H1 (cell line): ENCODE results near the gene ACP4. TPM values are rescaled to one million over a fixed set of nuclear protein-coding genes. Genes with fewer than 3 reads are reported as not detected.

ENCODE experiments used
- CTCF ChIA-PET: fragments of 300-600 bp; sonication (Branson Sonifier 250); formaldehyde crosslinking; loops from one replicate; lab custom pipeline; 2021; ENCODE audit not compliant: partially characterized antibody; lab: Charles Lee
- POLR2A ChIA-PET: fragments of 300-600 bp; sonication (Branson Sonifier 250); formaldehyde crosslinking; loops from one replicate; lab custom pipeline; 2021; ENCODE audit warnings: inconsistent platforms; ENCODE audit not compliant: partially characterized antibody; lab: Charles Lee
- DNase-seq, 2 experiments: peaks; one replicate each; pipeline versions ENCODE4 v3.0.0 to v3.0.0-alpha.2; 2010 to 2022; ENCODE audit warnings: low spot score in 2 of 2, low read depth in 1 of 2, mixed read lengths in 1 of 2
- FAIRE-seq: peaks from 2 replicates; lab custom pipeline; 2011; peaks lifted over from hg19 to GRCh38; lab: Jason Lieb, UNC
- H2AFZ ChIP-seq: 2 replicates; pipeline ENCODE4 v1.8.1; 2012; ENCODE audit warnings: low read length, inconsistent platforms
- H2AK5ac ChIP-seq: 2 replicates; pipeline ENCODE4 v1.6.1; 2013; ENCODE audit warnings: low read depth, low read length
- H2BK120ac ChIP-seq: replicated peaks from 2 replicates; pipeline ENCODE3; 2013; ENCODE audit warnings: low read depth, low read length, inconsistent platforms
- H2BK12ac ChIP-seq: 2 replicates; pipeline ENCODE4 v1.6.1; 2013; ENCODE audit warnings: low read depth, low read length
- H2BK15ac ChIP-seq: 2 replicates; pipeline ENCODE4 v1.6.1; 2013; ENCODE audit warnings: low read length
- H2BK20ac ChIP-seq: 2 replicates; pipeline ENCODE4 v1.6.1; 2013; ENCODE audit warnings: low read length
- H2BK5ac ChIP-seq: 2 replicates; pipeline ENCODE4 v1.6.1; 2013; ENCODE audit warnings: low read depth, low read length
- H3K14ac ChIP-seq: 2 replicates; pipeline ENCODE4 v1.6.1; 2013; ENCODE audit warnings: inconsistent platforms; ENCODE audit not compliant: insufficient read length
- H3K18ac ChIP-seq: 2 replicates; pipeline ENCODE4 v1.6.1; 2013; ENCODE audit warnings: low read length; ENCODE audit errors: extremely low read depth
- H3K23ac ChIP-seq: 2 replicates; pipeline ENCODE4 v1.6.1; 2013; ENCODE audit warnings: inconsistent platforms; ENCODE audit not compliant: insufficient read length
- H3K23me2 ChIP-seq: 2 replicates; pipeline ENCODE4 v1.6.1; 2013; ENCODE audit warnings: low read depth, low read length
- H3K27ac ChIP-seq: 2 replicates; pipeline ENCODE4 v1.6.1; 2011; ENCODE audit warnings: low read depth, low read length, inconsistent platforms
- H3K27me3 ChIP-seq, 4 experiments: replicated peaks in 1 of 4; 1 replicate in 1 of 4; 2 replicates in 3 of 4; pipeline versions ENCODE4 v1.6.1 to v1.8.1; 2011 to 2013; ENCODE audit warnings: low read length in 3 of 4, mild to moderate bottlenecking in 3 of 4, inconsistent platforms in 2 of 4, mixed read lengths in 2 of 4, moderate library complexity in 1 of 4; ENCODE audit not compliant: control insufficient read depth in 3 of 4, insufficient read depth in 3 of 4; ENCODE audit errors: extremely low read depth in 1 of 4
- H3K36me3 ChIP-seq, 4 experiments: 2 replicates each; pipeline versions ENCODE4 v1.6.1 to v1.8.1; 2011 to 2013; ENCODE audit warnings: mild to moderate bottlenecking in 4 of 4, low read length in 3 of 4, moderate library complexity in 2 of 4, control low read depth in 1 of 4, inconsistent platforms in 1 of 4; ENCODE audit not compliant: insufficient read depth in 4 of 4, control insufficient read depth in 2 of 4
- H3K4ac ChIP-seq: replicated peaks from 2 replicates; pipeline ENCODE3; 2013; ENCODE audit warnings: low read length, low read depth, mixed read lengths, inconsistent platforms; ENCODE audit not compliant: insufficient read length
- H3K4me1 ChIP-seq, 4 experiments: replicated peaks in 1 of 4; 1 replicate in 1 of 4; 2 replicates in 3 of 4; pipeline versions ENCODE4 v1.6.1 to v1.8.1; 2011 to 2013; ENCODE audit warnings: low read length in 3 of 4, inconsistent platforms in 2 of 4, mixed read lengths in 1 of 4; ENCODE audit not compliant: insufficient read depth in 4 of 4, control insufficient read depth in 3 of 4
- H3K4me2 ChIP-seq, 2 experiments: 2 replicates each; pipeline versions ENCODE4 v1.6.1 to v1.8.1; 2011 to 2013; ENCODE audit warnings: low read depth in 2 of 2, low read length in 2 of 2, control low read depth in 1 of 2, inconsistent platforms in 1 of 2, mild to moderate bottlenecking in 1 of 2; ENCODE audit not compliant: insufficient read depth in 1 of 2
- H3K4me3 ChIP-seq, 4 experiments: fragments of 200-600, 300-600 bp in 1 of 4; sonication (generic), shearing (Covaris generic), sonication (Bioruptor Twin) in 1 of 4; 2 replicates each; pipeline versions ENCODE4 v1.5.1 to v1.8.1; 2011 to 2016; ENCODE audit warnings: low read length in 4 of 4, low read depth in 3 of 4, control low read depth in 2 of 4, inconsistent platforms in 2 of 4, mild to moderate bottlenecking in 2 of 4, mixed read lengths in 1 of 4, moderate library complexity in 1 of 4; ENCODE audit not compliant: insufficient read depth in 2 of 4; ENCODE audit errors: extremely low read depth in 1 of 4
- H3K56ac ChIP-seq: replicated peaks from 2 replicates; pipeline ENCODE3; 2013; ENCODE audit warnings: low read depth, mild to moderate bottlenecking, mixed read lengths, low read length, inconsistent platforms; ENCODE audit not compliant: insufficient read length
- H3K79me1 ChIP-seq: 2 replicates; pipeline ENCODE4 v1.6.1; 2013; ENCODE audit warnings: low read depth, low read length, control low read depth
- H3K79me2 ChIP-seq, 2 experiments: 2 replicates each; pipeline versions ENCODE4 v1.6.1 to v1.8.1; 2012 to 2013; ENCODE audit warnings: low read length in 2 of 2, mild to moderate bottlenecking in 2 of 2, inconsistent platforms in 1 of 2; ENCODE audit not compliant: insufficient read depth in 2 of 2, control insufficient read depth in 1 of 2
- H3K9ac ChIP-seq, 4 experiments: replicated peaks in 1 of 4; 1 replicate in 1 of 4; 2 replicates in 3 of 4; pipeline versions ENCODE4 v1.6.1 to v1.8.1; 2011 to 2013; ENCODE audit warnings: low read depth in 3 of 4, low read length in 3 of 4, control low read depth in 2 of 4, mild to moderate bottlenecking in 2 of 4, moderate library complexity in 2 of 4, inconsistent platforms in 1 of 4; ENCODE audit errors: extremely low read depth in 1 of 4
- H3K9me3 ChIP-seq, 2 experiments: 2 replicates each; pipeline versions ENCODE4 v1.6.1 to v1.8.1; 2012 to 2013; ENCODE audit warnings: mild to moderate bottlenecking in 2 of 2, moderate library complexity in 2 of 2, control low read depth in 1 of 2, inconsistent platforms in 1 of 2, low read depth in 1 of 2, low read length in 1 of 2, mixed read lengths in 1 of 2; ENCODE audit not compliant: insufficient read depth in 2 of 2
- H4K20me1 ChIP-seq, 2 experiments: replicated peaks in 1 of 2; 2 replicates each; pipeline versions ENCODE3 to v1.8.1; 2011 to 2013; ENCODE audit warnings: inconsistent platforms in 2 of 2, low read length in 2 of 2, mild to moderate bottlenecking in 1 of 2; ENCODE audit not compliant: insufficient read depth in 2 of 2, control insufficient read depth in 1 of 2
- H4K5ac ChIP-seq: 2 replicates; pipeline ENCODE4 v1.6.1; 2013; ENCODE audit warnings: low read length, low read depth, mixed read lengths, inconsistent platforms; ENCODE audit not compliant: insufficient read length
- H4K8ac ChIP-seq: 2 replicates; pipeline ENCODE4 v1.8.0; 2013; ENCODE audit warnings: mild to moderate bottlenecking, moderate library complexity, low read length, inconsistent platforms; ENCODE audit not compliant: insufficient read depth; ENCODE audit errors: extremely low read depth
- H4K91ac ChIP-seq: replicated peaks from 2 replicates; pipeline ENCODE3; 2013; ENCODE audit warnings: low read length, mixed read lengths, inconsistent platforms; ENCODE audit not compliant: insufficient read length
- ASH2L ChIP-seq: fragments of 200-600, 300-600 bp; sonication (generic); IDR thresholded peaks from one replicate; pipeline ENCODE4 v1.7.1; 2017; ENCODE audit warnings: low read length
- CHD2 ChIP-seq: IDR thresholded peaks from 2 replicates; pipeline ENCODE4 v1.6.1; 2012; ENCODE audit warnings: low read length, improper control_type of control experiment
- POLR2A ChIP-seq, 2 experiments: IDR thresholded peaks; 1 replicate in 1 of 2; 2 replicates in 1 of 2; pipeline ENCODE4 v1.6.1; 2011; ENCODE audit warnings: low read depth in 2 of 2, low read length in 2 of 2, mild to moderate bottlenecking in 2 of 2; ENCODE audit errors: control extremely low read depth in 1 of 2
- POLR2AphosphoS5 ChIP-seq: IDR thresholded peaks from 2 replicates; pipeline ENCODE4 v1.6.1; 2011; ENCODE audit warnings: low read depth, low read length
- RNF2 ChIP-seq: fragments of 200-900, 300-1000 bp; sonication (generic); IDR thresholded peaks from 2 replicates; pipeline ENCODE4 v1.7.1; 2016; ENCODE audit warnings: borderline replicate concordance, low read depth, mild to moderate bottlenecking, antibody characterized with exemption, low read length; ENCODE audit not compliant: poor library complexity, severe bottlenecking; ENCODE audit errors: missing control alignments
- SP4 ChIP-seq: IDR thresholded peaks from 2 replicates; pipeline ENCODE4 v1.6.1; 2012; ENCODE audit warnings: low read length, inconsistent platforms
- TAF7 ChIP-seq: optimal IDR thresholded peaks from 2 replicates; pipeline ENCODE3; 2011; ENCODE audit warnings: low read depth, mild to moderate bottlenecking, inconsistent platforms, low read length, moderate library complexity, borderline replicate concordance
- YY1 ChIP-seq: IDR thresholded peaks from 2 replicates; pipeline ENCODE4 v1.6.1; 2011; ENCODE audit warnings: low read depth, mild to moderate bottlenecking, low read length
- WGBS, 2 experiments: shearing (Covaris generic) in 1 of 2; methylation state at CpG; one replicate each; pipeline versions ENCODE4 v1.1.6 to v1.1.7; 2013 to 2015; ENCODE audit warnings: low lambda C conversion rate in 2 of 2, mixed read lengths in 2 of 2, inconsistent platforms in 1 of 2, low coverage in 1 of 2, missing lambda C conversion rate in 1 of 2; ENCODE audit not compliant: insufficient replicate concordance in 2 of 2, insufficient coverage in 1 of 2, insufficient read length in 1 of 2; ENCODE audit errors: extremely low coverage in 1 of 2, missing lambda C conversion rate in 1 of 2; 5-methylcytosine and 5-hydroxymethylcytosine counted together
- polyA plus RNA-seq, 7 experiments: library from polyadenylated mRNA; depleted of rRNA in 3 of 7; stranded (reverse) in 5 of 7; unstranded in 2 of 7; fragments of >200 nt in 5 of 7; fragments of 200-250 nt in 2 of 7; gene quantifications; 1 replicate in 5 of 7; 2 replicates in 1 of 7; 4 replicates in 1 of 7; pipeline versions ENCODE4 v1.2.1 to v1.2.3, GENCODE V29; 2011 to 2013; ENCODE audit warnings: missing spikeins in 2 of 7, mixed read lengths in 2 of 7
- total RNA-seq: library from RNA; stranded (reverse); fragmentation: NEBNext Ultra II Directional; extraction: Animal tissue kit (Norgen Biotek cat#: 25700); gene quantifications from 2 replicates; pipeline ENCODE4 v1.2.1, GENCODE V29; 2021
- TF ChIP-seq, protein P1 (sequence below): IDR thresholded peaks from 2 replicates; pipeline ENCODE4 v1.6.1; 2012; ENCODE audit warnings: low read length, inconsistent platforms

ACP4 gene
- total and polyA plus RNA-seq, 2 of the 8 experiments (the other 6 are each of a cell fraction or from before 2014, with no cell fraction given): not detected

DNA sequence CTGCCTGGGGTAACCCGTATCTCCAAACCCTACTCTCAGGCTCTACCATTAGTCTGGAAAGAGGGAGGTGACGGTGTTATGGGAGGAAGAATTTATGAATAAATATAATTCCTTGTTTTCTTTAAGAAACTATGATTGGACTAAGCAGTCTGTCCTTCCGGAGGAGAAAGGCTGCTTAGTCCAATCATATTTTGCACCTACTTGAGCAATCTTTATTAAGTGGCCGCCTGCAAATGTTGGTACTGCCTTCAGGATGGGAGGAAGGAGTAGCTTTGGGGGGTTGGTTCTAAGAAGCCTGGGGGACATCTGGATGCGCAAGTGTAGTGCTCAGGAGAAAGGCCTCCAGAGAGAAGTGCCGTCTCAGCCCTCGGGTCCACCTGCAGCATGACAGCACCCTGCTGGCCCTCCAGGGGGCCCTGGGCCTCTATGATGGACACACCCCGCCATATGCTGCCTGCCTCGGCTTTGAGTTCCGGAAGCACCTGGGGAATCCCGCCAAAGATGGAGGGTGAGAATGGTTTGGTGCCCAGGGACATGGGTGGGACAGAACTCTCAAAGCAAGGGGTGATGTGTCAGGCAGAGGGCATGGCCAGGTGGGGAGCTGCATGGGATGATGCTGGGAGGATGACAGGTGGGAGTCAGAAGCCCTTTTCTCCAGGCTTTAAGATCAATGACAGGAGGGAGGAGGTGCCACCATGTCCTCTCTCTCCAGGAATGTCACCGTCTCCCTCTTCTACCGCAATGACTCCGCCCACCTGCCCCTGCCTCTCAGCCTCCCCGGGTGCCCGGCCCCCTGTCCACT, 4.1 kb downstream of the ACP4 start:
- peaks cover 0 to 14% (median 6%) of the 10 kb centered on the region in 4 experiments; a peak in 5 of 7 replicates for H3K4me1 ChIP-seq
- ChIA-PET CTCF (interaction anchor here (0.8 to 3.2 kb wide), 9 partner anchors 8 to 238 kb away, joined by 3 to 15 read pairs (median 3); no protein-coding TSS in a partner anchor), POLR2A (interaction anchor here (0.6 to 15.0 kb wide), 40 partner anchors 8 to 400 kb away, joined by 3 to 275 read pairs (median 4); partner anchors contain the start of genes ASPDH, CLEC11A, KLK1 and KLK3)
- H3K27me3 ChIP-seq: no peaks in the 10 kb centered on the region; a peak in 1 of 7 replicates
- H3K9me3 ChIP-seq: no peaks in the 10 kb centered on the region
- H3K23ac ChIP-seq: no peak overlapping the region
- 60% methylated on average over 11 of the region's 16 CpGs; no CpG with 5 or more reads in 1 of the 2 experiments for WGBS, 2 experiments
- DNase-seq (peak in 1 of 2 experiments; percentile 63), FAIRE-seq (no peak)
- no peaks in the 10 kb centered on the region; a peak in 1 of 4 replicates for H3K79me2 ChIP-seq
- H3K27ac ChIP-seq: no peak overlapping the region
- no peak overlapping the region for H2BK120ac ChIP-seq
- peak overlapping the region; percentile 50; the same call in 1 of the 2 replicates for H2BK12ac ChIP-seq
- H2AK5ac ChIP-seq: no peak overlapping the region
- H3K4me3 ChIP-seq: no peak overlapping the region
- H2AFZ ChIP-seq: no peak overlapping the region
- H4K20me1 ChIP-seq: peaks cover 35 to 37% of the 10 kb centered on the region in 2 experiments
- no peak overlapping the region for H3K56ac ChIP-seq
- H2BK20ac ChIP-seq: no peak overlapping the region
- no peak overlapping the region; the same call in 1 of the 2 replicates for H2BK5ac ChIP-seq
- H4K5ac ChIP-seq: no peak overlapping the region
- no peaks in the 10 kb centered on the region for H3K79me1 ChIP-seq
- no peak overlapping the region for H2BK15ac ChIP-seq
- H4K91ac ChIP-seq: no peak overlapping the region
- H3K4me2 ChIP-seq: peak overlapping the region in 1 of 2 experiments; percentile 5; a peak in 1 of 4 replicates
- no peak overlapping the region for H3K18ac ChIP-seq
- peaks cover 12 to 32% (median 23%) of the 10 kb centered on the region in 4 experiments; a peak in 7 of 8 replicates for H3K36me3 ChIP-seq
- H4K8ac ChIP-seq: no peak overlapping the region
- no peak overlapping the region for H3K9ac ChIP-seq
- no peaks in the 10 kb centered on the region; the same call in 1 of the 2 replicates for H3K23me2 ChIP-seq
- no peak overlapping the region for H3K4ac ChIP-seq
- H3K14ac ChIP-seq: no peak overlapping the region
- TF ChIP-seq POLR2A (IDR thresholded peaks at IDR 0.05; ENCODE audit: control extremely low read depth in 1 of 2, low read depth in 2 of 2, low read length in 2 of 2) (peak; percentile 64 to 80), ASH2L (peak; percentile 26), POLR2AphosphoS5 (peak; percentile 82; the same call in 1 of the 2 replicates), CHD2 (peak; percentile 11; the same call in 1 of the 2 replicates), RNF2 (no peak), SP4 (peak; percentile 26; the same call in 1 of the 2 replicates), YY1 (0 out of 2 replicates have a peak, but pooled peaks have one; percentile 14), TAF7 (peak; percentile 61)
- TF ChIP-seq, protein P1, sequence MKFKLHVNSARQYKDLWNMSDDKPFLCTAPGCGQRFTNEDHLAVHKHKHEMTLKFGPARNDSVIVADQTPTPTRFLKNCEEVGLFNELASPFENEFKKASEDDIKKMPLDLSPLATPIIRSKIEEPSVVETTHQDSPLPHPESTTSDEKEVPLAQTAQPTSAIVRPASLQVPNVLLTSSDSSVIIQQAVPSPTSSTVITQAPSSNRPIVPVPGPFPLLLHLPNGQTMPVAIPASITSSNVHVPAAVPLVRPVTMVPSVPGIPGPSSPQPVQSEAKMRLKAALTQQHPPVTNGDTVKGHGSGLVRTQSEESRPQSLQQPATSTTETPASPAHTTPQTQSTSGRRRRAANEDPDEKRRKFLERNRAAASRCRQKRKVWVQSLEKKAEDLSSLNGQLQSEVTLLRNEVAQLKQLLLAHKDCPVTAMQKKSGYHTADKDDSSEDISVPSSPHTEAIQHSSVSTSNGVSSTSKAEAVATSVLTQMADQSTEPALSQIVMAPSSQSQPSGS: peak; percentile 21; the same call in 1 of the 2 replicates
